Cardiac muscle cell (in vitro differentiated cells and primary cell): Measurements from ENCODE around the gene CTSE. TPM values are rescaled to one million over a fixed set of nuclear protein-coding genes. Genes with fewer than 3 reads are reported as not detected.
"Not testable (repeated sequence)": the region's sequence is repeated elsewhere in the genome, so short reads cannot be mapped to it uniquely, and the experiment has no call there.

Experiments
- DNase-seq, 2 donors: peaks; one replicate each; pipeline versions ENCODE4 v3.0.0 to v3.0.0-alpha.2; 2010 to 2017; ENCODE audit warnings: low read depth in 1 of 2, low spot score in 1 of 2
- H3K27ac ChIP-seq: fragments of 200-600 bp; sonication (generic); 2 replicates; pipeline ENCODE4 v1.5.1; 2016
- H3K27me3 ChIP-seq: fragments of 200-600 bp; sonication (generic); 2 replicates; pipeline ENCODE4 v1.6.0; 2016; ENCODE audit warnings: control low read depth
- H3K36me3 ChIP-seq: fragments of 200-600 bp; sonication (generic); 2 replicates; pipeline ENCODE4 v1.5.1; 2016; ENCODE audit warnings: control low read depth
- H3K4me1 ChIP-seq: fragments of 200-600 bp; sonication (generic); 2 replicates; pipeline ENCODE4 v1.8.1; 2017; ENCODE audit warnings: low read depth, mild to moderate bottlenecking, mixed run types
- H3K4me3 ChIP-seq: fragments of 200-600 bp; sonication (generic); 2 replicates; pipeline ENCODE4 v1.5.1; 2016; ENCODE audit warnings: mild to moderate bottlenecking
- H3K9me3 ChIP-seq: fragments of 200-600 bp; sonication (generic); 2 replicates; pipeline ENCODE4 v1.5.1; 2017; ENCODE audit warnings: low read depth, mild to moderate bottlenecking, control low read depth
- polyA plus RNA-seq: library from polyadenylated mRNA; unstranded; fragments of >200 nt; fragmentation: Nextera tagmentation; extraction: Ambion mirVana; gene quantifications from 2 replicates; pipeline ENCODE4 v1.2.1, GENCODE V29; 2016
- total RNA-seq: library from RNA; depleted of rRNA; stranded (reverse); fragments of >200 nt; gene quantifications from 2 replicates; pipeline ENCODE4 v1.2.3, GENCODE V29; 2016
- TF ChIP-seq, protein P1 (sequence below): IDR thresholded peaks from 2 replicates; pipeline ENCODE4 v1.5.1; 2012; ENCODE audit warnings: low read depth, mild to moderate bottlenecking, low read length

Gene CTSE
- total and polyA plus RNA-seq, 2 experiments from 2014 or later = not detected

GRCh38 chr1:206065547-206066145, 42.0 kb upstream of the CTSE start:
- no peak overlapping the region for H3K4me3 ChIP-seq
- peaks cover 55% of the 10 kb centered on the region for H3K4me1 ChIP-seq
- no peaks in the 10 kb centered on the region for H3K36me3 ChIP-seq
- TF ChIP-seq, protein P1, sequence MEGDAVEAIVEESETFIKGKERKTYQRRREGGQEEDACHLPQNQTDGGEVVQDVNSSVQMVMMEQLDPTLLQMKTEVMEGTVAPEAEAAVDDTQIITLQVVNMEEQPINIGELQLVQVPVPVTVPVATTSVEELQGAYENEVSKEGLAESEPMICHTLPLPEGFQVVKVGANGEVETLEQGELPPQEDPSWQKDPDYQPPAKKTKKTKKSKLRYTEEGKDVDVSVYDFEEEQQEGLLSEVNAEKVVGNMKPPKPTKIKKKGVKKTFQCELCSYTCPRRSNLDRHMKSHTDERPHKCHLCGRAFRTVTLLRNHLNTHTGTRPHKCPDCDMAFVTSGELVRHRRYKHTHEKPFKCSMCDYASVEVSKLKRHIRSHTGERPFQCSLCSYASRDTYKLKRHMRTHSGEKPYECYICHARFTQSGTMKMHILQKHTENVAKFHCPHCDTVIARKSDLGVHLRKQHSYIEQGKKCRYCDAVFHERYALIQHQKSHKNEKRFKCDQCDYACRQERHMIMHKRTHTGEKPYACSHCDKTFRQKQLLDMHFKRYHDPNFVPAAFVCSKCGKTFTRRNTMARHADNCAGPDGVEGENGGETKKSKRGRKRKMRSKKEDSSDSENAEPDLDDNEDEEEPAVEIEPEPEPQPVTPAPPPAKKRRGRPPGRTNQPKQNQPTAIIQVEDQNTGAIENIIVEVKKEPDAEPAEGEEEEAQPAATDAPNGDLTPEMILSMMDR = no peak
- peak overlapping the region; percentile 99 for H3K27ac ChIP-seq
- no peaks in the 10 kb centered on the region for H3K27me3 ChIP-seq
- no peak for DNase-seq
- H3K9me3 ChIP-seq = no peaks in the 10 kb centered on the region

DNA sequence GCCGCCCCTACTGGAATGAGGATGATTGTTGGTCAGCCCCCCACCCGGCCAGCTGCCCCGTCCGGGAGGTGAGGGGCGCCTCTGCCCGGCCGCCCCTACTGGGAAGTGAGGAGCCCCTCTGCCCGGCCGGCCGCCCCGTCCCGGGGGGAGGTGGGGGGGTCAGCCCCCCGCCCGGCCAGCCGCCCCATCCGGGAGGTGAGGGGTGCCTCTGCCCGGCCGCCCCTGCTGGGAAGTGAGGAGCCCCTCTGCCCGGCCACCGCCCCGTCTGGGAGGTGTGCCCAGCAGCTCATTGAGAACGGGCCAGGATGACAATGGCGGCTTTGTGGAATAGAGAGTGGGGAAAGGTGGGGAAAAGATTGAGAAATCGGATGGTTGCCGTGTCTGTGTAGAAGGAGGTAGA, 40.8 kb upstream of the CTSE start:
- H3K4me1 ChIP-seq = peaks cover 45% of the 10 kb centered on the region
- not testable (repeated sequence) for H3K27me3 ChIP-seq, DNase-seq, H3K36me3 ChIP-seq, H3K4me3 ChIP-seq, H3K27ac ChIP-seq, H3K9me3 ChIP-seq

DNA sequence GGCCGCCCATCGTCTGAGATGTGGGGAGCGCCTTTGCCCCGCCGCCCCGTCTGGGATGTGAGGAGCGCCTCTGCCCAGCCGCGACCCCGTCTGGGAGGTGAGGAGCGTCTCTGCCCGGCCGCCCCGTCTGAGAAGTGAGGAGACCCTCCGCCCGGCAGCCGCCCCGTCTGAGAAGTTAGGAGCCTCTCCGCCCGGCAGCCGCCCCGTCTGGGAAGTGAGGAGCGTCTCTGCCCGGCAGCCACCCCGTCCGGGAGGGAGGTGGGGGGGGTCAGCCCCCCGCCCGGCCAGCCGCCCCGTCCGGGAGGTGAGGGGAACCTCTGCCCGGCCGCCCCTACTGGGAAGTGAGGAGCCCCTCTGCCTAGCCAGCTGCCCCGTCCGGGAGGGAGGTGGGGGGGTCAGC, 40.3 kb upstream of the CTSE start:
- not testable (repeated sequence) for H3K27me3 ChIP-seq, H3K4me3 ChIP-seq, DNase-seq, H3K9me3 ChIP-seq, H3K27ac ChIP-seq, H3K36me3 ChIP-seq
- H3K4me1 ChIP-seq = peaks cover 40% of the 10 kb centered on the region

DNA sequence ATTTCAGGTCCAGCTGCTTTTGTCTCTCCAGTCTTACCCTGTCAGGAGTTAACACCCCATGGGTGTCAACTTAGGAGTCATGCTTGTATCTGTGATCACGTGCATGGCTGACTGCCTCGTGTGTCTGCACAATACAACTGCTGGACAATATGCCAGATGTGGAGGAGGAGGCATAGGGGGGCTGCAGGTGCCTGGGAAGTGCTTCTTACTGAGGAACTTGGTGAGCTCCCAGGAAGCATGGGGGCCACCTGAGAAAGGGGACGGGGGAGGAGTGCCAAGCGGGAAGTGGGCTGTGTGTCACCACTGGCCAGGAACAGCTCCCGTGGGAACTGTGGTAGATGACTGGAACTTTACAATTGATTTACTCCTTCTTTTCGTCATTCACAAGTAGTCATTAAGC, 38.8 kb upstream of the CTSE start:
- H3K36me3 ChIP-seq = no peaks in the 10 kb centered on the region
- DNase-seq = no peak
- peaks cover 25% of the 10 kb centered on the region for H3K4me1 ChIP-seq
- TF ChIP-seq, protein P1 = no peak
- no peaks in the 10 kb centered on the region for H3K27me3 ChIP-seq
- no peaks in the 10 kb centered on the region for H3K9me3 ChIP-seq
- no peak overlapping the region for H3K4me3 ChIP-seq
- no peak overlapping the region for H3K27ac ChIP-seq

- H3K9me3 ChIP-seq = no peaks in the 10 kb centered on the region
- H3K27me3 ChIP-seq = no peaks in the 10 kb centered on the region
- H3K4me1 ChIP-seq = peaks cover 9% of the 10 kb centered on the region
- no peak overlapping the region for H3K4me3 ChIP-seq
- no peaks in the 10 kb centered on the region for H3K36me3 ChIP-seq
- H3K27ac ChIP-seq = no peak overlapping the region
- no peak for DNase-seq
- TF ChIP-seq, protein P1 = no peak
Measured at GRCh38 chr1:206060844-206061243, 37.1 kb upstream of the CTSE start.

GRCh38 chr1:206059355-206059915, 35.7 kb upstream of the CTSE start:
- DNase-seq = no peak
- Histone ChIP-seq H3K27me3 (no peaks in the 10 kb centered on the region), H3K36me3 (no peaks in the 10 kb centered on the region), H3K27ac (no peak overlapping the region), H3K4me1 (no peaks in the 10 kb centered on the region), H3K4me3 (no peak overlapping the region), H3K9me3 (no peaks in the 10 kb centered on the region)
- TF ChIP-seq, protein P1 = no peak
